NCI-H2171 (cell line): ENCODE results near the gene OR2T10.
"Not testable (repeated sequence)": the region's sequence is repeated elsewhere in the genome, so short reads cannot be mapped to it uniquely, and the experiment has no call there.

Experiments
- DNase-seq: peaks from one replicate; lab custom pipeline; 2025; lab: John Stamatoyannopoulos, UW

The OR2T10 gene, protein sequence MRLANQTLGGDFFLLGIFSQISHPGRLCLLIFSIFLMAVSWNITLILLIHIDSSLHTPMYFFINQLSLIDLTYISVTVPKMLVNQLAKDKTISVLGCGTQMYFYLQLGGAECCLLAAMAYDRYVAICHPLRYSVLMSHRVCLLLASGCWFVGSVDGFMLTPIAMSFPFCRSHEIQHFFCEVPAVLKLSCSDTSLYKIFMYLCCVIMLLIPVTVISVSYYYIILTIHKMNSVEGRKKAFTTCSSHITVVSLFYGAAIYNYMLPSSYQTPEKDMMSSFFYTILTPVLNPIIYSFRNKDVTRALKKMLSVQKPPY

DNA sequence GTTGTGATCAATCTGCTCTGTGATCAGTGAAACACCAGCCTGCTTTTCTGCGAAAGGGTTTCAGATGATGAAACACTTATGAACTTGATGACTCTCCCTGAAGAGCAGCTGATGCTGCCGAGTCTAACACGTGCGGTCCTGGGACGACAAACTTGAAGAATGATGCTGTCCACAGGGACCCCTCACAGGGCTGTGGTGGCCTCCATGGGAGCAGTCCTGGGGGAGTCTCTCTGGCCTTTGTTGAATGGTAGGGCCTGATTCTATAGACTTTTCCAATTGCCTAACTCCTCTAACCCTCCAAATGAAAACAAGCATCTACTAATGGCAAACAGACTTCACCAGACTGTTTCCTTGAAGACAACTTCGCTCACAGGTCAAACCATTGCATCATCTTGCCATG is at the start of gene OR2T10:
Gene OR2T10 (minus strand): TSS at position 112 of the 400 bp plus-strand sequence. CDS start 3,932 bp downstream, outside the sequence.
- no peak for DNase-seq

DNA sequence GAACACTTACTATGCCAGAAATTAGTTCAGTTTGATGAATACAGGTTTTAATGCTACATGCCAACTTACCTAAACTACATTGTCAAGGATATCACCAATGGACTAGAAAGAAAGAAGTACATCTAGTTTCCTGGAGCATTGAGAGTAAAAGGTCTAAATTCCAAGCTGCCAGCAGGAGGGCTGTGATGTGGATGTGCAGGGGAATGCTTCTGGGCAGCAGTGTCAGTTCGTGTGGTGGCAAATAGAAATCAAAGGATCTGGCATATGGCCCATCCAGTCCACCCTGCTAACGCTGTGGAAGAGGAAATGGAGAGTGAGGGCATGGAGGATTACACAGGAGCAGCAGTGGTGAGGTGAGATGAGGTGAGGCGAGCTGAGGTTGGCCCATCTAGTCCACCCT is 47.7 kb upstream of the OR2T10 start, which contains the start of gene OR2T35:
Gene OR2T35 (minus strand): TSS at position 101 of the 400 bp plus-strand sequence. CDS start 6,020 bp downstream, outside the sequence.
- not testable (repeated sequence) for DNase-seq

DNA sequence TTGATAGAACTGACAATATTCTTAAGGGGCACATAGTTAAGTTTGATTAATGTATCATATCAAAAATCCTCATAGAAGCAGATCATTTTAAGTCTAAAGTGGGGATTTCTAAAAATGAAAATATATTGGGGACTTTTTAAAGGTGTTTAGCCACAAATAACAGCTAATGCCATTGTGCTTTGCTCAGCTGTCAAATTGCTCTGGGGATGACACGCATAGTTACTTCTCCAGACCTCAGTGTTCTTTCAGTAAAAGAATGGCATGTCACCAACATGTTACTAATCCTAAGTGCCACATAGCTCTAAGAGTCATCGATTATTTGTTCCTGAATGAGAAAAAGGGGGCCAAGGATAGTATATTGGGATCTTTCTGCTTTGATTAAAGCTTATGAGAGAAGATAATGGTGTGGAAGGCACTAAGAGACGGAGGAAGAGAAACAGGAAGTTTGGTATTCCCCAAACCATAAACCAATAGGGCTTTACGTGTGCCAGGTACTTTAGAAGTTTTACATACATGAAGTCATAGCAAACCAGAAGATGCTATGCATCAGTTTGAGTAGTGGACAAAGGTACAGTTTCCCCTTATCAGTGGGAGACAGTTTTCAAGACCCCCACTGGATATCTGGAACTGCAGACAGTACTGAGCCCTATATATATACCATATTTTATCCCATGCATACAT is 45.6 kb upstream of the OR2T10 start:
- not testable (repeated sequence) for DNase-seq

DNA sequence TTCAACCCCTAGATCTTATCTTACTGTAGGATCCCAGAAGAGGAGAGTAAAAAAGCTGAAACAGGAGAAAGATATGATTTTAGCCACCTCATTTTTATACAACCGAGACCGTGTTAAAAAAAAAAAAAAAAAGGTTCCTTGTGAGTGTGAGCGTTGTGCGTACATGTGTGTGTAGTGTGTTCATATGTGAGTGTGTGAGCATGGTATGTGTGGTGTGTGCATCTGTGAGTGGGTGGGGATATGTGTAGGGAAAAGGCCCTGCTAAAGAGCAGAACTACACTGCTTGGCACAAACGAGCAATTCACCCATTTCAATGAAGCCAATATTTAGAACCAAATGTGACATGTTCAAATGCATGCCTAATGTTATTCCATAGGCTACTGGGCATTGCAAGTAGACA is 44.1 kb upstream of the OR2T10 start:
- not testable (repeated sequence) for DNase-seq

DNA sequence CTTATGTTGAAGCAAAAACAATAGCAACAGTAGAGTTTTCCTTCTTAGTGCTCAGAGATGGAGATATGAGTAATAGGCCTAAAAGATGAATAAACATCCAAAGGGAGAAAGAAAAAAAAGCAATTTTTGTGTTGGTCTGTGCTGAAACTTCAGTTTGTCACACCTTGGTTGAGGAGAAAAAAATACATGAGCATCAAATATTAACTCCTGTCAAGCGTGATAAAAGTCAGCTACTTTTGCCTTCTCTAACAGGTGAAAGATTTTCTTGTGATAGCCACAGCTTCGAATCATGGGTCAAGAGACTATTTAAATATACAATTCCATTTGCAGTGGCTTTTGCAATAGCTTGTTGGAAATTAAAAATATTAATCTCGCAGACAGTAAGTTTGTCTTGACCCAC is 43.4 kb upstream of the OR2T10 start:
- DNase-seq: not testable (repeated sequence)

DNA sequence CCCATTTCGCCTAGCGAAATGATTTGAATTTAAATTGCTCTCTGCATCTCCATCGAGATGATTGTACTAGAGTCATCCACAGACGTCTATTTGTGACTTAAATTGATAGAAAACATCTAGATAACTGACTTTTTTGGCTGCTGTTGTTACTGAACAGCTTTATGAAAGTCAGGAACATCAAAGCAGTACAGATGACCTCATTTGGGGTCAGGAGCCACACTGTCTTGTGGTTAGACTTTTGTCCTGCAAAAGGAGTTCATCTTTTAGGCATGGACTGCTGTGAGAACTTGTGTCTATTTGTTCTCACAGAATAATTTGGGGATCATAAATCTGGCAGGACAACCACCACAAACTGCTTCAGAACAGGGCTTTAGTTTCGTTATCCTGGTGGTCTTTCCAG is 42.2 kb upstream of the OR2T10 start:
- DNase-seq: not testable (repeated sequence)

DNA sequence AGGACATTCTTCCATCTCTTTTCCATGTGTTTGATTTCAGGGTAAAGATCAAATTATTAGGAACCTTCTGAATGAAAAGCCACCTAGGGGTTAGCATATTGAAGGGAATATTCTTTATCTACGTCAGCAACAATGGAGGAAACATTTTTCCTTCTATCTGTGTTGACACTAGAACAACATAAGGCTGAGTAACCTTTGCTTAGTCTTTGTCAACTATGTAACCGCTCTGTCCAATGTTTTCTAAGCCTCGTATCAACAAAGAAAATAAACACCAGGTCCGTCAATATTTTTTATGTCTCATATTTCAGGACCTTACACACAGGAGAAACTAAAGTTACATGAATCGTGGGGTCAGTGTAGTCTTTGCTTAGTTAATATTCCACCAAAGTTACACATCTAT is 39.1 kb upstream of the OR2T10 start:
- DNase-seq: not testable (repeated sequence)

DNA sequence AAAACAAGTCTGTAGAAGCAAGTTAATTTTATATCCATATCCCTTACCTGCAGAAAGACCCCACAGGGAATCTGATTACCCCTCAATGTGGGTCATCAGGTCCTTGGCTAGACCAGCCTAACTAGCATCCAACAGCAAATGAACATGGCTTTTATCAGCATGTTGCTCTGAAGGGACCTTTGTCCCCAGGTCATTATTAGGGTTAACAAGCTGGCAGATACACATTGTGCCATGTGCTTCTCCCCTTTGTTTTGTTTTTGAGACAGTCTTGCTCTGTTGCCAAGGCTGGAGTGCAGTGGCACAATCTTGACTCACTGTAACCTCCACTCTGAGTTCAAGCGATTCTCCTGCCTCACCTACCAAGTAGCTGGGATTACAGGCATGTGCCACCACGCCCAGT is 37.5 kb upstream of the OR2T10 start, which contains the start of gene OR2T11:
Gene OR2T11 (minus strand): TSS at position 101 of the 400 bp plus-strand sequence. CDS start 7,963 bp downstream, outside the sequence.
- DNase-seq: not testable (repeated sequence)

DNA sequence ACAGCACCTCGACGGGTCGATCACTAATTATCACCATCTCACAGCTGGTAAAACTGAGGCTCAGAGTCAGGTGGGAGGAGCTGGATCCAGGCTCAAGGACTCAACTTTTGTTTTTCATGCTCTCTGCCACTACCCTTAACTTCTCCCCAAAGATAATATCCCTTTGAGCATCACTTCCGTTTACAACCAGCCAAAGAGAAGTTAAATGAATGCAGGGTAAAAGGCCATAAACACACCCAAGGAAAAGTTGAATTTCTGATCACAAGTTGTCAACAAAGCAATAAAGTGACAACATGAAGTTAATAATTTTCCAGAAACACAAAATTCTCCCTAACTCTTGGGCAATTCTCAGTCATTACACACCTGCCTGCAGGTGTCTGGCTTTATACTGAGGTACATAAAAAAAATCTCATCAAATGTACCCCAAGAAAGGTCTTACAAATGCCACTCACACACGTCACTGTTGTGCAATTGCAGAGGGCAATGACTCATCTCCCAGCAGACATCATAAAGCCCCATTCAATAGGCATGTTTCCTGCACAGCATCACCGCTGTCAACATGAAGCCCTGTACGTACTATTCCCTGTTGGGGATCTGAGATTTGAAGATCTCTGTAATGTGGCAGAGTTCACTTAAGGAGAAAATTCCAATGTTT is 34.0 kb upstream of the OR2T10 start:
- no peak for DNase-seq

DNA sequence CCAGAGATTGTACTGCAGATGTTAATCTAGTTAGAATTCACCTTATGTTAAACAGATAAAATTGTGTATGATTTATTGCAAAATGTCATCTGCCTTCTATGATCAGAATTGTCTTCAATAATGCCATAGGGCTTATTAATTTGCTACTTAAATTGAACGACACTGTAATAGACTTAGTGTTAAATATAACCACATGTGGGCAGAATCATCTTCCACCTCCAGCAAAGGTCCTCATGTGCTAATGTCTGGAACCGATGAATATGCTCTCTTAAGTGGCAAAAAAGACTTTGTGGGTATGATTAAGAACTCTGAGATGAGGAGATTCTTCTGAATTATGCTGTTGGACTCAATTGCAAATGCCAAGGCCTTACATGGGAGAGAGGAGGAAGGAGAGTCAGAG is 33.1 kb upstream of the OR2T10 start:
- DNase-seq: no peak

DNA sequence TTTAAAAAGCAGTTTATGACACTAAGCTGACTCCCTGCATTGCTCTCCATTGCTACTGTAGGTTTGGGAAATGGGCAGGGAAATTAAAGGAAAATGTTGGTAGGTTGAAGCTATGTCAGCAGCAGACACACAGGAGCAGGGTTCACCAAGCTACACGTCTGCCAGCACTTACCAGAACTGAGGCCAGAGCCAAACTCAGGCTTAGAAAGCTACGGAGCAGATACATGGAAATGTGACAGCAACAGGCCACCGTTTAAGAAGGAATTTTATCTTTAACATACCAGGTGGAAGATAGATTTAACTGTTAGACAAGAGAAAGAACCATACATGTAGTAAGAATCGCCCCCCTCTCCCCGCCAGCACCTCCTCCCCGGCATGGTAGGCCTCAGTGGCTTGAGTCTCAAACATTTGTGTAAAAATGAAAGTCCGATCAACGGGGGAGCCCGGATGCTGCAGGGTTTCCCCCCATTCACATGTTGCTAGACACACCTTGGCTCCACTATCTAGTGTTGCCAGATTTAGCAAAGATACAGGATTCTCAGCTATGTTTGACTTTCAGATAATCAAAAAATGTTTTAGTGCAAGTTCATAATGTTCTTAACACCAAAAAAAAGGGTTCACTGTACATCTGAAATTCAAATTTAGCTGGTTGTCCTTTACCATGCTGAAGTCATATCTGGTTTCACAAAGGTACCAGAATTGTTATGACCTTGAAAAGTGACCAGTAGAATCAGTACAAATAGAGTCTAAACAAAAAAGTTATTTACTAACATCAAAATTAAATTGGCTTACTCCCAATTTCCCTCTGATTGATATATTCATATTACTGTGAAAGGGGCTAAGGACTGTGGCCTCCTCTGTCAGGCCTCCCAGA is 30.7 kb upstream of the OR2T10 start:
- DNase-seq: no peak

DNA sequence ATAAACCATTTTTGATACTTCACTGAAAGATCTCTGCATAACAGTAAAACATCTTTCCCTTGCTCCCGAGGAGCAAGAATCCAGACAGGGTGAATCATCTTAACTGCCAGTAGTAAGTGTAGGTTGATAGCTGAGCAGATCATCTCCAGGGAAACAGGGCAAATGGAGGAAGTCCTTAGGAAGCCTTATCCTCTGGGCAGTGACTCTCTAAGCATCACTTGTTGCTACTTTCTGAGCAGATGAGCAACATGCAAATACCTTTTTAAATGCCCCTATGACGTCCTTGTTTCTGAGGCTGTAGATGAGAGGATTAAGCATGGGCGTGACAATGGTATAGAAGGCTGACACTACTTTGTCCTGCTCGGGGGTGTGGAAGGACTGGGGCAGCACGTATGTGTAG is 28.5 kb upstream of the OR2T10 start:
- DNase-seq: no peak

DNA sequence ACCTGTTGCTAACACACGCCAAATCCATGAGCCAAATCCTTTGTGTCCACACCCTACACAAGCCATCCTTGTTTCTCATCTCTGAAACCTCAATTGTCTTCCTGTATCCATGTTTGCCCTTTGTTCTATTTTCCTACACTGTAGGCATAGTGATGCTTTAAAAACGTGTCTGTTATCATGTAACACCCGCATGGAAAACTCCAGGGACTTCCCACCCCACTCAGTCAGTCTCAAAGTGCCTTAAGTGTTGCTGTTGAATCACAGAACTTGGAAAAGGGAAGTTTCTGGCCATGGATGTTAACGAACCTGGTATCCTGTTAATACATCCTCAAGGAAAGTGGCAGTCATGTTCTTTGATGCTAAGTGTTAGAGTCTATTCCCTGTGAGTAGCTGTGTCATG is 27.7 kb upstream of the OR2T10 start:
- no peak for DNase-seq

DNA sequence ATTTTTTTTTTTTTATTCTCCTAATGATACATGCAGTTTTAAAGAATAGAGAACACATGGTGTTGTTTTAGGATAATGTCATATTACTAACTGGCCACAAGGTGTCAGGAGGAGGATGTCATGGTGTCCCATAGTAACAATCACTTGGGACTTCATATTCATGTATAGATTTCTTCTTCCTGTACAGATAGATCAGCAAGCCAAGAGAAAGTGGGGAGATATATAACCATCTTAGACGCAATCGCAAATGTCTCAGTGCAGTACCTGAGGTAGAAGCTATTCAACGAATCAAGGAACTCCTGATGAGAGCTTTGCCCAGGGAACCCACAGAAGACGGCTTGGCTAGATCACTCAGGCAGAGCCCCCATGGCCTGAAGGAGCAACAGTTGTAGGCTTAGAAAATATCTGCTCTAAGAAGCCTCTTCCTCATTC is 25.1 kb upstream of the OR2T10 start:
- peak; percentile 2 for DNase-seq

DNA sequence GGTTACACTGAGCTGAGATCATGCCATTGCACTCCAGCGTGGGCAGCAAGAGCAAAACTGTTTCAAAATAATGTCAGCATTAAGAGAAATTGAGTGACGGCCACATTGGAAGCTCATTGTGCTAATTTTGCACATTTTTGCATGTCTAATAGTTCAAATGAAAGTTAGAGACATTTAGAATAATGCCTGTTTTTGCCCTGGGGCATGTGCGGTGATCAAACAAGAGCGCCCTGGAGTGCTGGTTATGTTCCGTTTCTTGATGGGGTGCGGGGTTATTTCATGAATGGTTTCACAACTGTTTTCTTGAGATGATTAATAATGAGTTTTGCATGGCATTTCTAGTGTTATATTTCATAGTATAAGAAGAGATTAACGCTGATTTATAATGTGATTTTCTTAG is 24.3 kb upstream of the OR2T10 start:
- no peak for DNase-seq

DNA sequence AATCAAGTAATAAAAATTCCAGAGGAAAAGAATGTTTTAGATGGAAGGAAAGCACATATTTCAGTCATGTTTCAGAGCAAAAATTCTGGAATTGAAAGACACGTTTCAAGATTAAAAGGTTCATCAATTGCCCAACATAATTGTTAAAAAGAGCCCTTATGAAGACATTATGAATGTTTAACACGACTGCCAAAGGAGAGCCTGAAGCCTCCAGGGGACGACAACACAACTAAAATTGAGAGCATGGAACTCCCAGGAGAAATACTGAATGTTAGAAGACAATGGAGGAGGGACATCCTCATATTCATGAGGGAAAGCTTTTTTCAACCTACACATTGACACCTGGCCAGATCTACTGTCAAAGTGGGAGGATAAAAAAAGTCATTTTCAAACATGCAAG is 21.4 kb upstream of the OR2T10 start:
- DNase-seq: peak; percentile 42

DNA sequence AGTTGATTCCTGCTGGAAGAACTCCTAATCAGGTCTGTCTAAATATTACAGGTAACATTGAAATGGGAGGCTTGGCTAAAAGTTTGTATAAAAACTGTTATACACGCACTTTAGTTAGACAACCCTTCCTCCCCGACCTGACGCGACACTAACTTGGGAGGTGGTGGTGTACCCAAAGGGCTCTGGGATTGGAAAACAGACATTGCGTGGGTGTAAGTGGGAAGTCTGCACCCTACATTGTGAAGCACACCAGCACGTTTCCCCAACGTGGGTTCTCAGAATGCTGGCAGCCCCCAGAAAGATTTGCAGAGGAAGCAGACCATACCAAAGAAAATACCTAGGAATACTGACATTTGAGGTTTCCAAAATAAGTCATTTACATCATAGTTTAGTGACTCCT is 20.6 kb upstream of the OR2T10 start:
- DNase-seq: no peak

DNA sequence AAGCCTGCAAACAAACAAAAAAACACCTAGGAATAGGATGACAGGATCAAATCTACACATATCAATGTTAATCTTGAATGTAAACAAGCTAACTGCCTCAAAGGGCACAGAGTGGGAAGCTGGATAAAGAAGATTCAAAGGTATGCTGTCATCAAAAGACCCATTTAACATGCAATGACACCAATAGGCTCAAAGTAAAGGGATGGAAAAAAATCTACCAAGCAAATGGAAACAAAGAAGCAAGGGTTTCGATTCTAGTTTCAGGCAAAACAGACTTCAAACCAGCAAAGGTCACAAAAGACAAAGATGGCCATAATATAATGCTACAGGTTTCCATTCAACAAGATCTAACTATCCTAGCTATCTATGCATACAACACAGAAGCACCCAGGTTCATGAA is 16.2 kb upstream of the OR2T10 start:
- no peak for DNase-seq

DNA sequence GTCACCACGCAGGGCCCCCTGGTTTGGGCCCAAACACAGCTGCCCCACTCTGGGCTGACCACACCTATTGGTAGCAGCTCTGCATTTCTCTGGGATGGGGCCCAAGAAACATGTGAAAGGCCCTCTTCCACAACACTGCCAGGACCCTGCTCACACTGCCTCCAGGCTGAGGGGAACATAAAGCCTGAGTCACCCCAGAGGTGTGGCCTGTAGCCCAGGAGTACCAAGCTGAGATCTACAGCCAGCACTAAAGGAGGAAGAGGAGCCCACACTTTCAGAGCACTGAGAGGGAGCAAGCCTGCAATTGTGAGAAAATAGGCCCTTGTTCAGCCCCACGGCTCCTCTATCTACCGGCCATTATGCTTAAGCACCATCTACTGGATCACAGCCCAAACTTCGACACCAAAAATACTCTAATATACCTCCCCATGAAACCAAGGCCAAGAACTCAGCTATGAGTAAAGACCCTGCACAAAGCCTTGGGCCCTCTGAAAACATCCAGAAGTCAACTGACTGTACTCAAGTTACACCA is 14.4 kb upstream of the OR2T10 start:
- no peak for DNase-seq

DNA sequence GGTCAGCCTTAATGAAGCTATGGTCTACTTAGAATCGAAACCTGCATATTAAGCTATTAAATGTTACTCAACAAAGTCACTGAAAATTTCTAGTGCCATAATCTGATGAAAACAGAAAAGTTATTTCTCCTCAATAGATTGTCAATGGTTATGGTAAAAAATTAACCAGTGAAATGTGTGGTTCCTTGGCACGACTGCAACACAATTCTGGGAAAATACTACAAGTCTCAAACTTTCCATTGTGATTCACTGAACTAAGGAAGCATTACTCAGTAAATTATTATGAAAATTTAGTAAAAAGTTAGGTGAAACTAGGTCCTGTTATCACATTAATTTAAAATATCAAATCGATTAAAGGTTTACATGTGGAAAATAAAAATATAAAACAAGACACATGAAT is 12.8 kb upstream of the OR2T10 start:
- no peak for DNase-seq

DNA sequence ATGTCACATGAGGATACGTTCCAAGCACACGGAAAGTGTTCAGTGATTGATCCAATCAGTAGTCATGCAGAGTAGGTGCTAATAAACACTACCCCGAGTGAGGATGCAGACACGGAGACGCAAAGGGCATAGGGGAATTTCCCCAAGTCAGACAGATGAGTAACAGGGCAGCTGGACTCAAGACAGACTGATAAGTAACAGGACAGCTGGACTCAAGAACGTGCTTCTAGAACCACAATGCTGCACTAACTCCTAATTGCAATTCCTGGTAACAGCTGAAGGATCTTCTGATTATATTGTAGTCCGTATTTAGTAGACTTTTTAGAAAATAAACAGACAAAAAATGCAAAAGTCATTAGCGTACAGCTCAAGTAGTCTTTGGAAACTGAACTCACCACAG is 1.9 kb upstream of the OR2T10 start:
- no peak for DNase-seq

DNA sequence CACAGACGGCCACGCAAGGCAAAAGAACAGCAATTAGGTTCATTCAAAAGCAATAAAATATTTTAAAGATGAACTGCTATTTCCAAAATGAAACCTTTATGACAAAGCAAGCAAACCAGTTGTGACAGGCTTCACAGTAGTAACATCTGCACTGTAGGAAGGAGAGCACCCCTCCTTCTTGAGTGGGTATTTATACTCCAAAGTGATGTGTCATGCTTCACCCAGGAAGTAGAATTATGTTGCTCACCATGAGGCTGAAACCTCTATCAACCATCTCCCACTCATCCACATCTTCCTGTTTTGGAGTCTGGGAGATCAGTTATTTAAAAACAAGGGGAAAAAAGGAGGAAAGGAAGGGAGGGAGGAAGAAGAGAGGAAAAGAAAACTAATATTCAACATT is 885 bp downstream of the OR2T10 start:
- no peak for DNase-seq
